COLO668 (cell line): ENCODE results near the gene UCP2.

Source experiments
- DNase-seq: peaks from one replicate; lab custom pipeline; 2025; ENCODE audit not compliant: unreplicated experiment; lab: John Stamatoyannopoulos, UW

The UCP2 gene

GRCh38 chr11:74010306-74011300, 28.0 kb upstream of the UCP2 start:
- DNase-seq, result no peak

GRCh38 chr11:74009675-74010305, 27.1 kb upstream of the UCP2 start:
- DNase-seq, result no peak

GRCh38 chr11:74009230-74009547, 26.5 kb upstream of the UCP2 start:
- DNase-seq, result no peak

- no peak for DNase-seq
These were observed 26.0 kb upstream of the UCP2 start, which contains the start of gene UCP3 for GRCh38 chr11:74008373-74009229. Gene UCP3, minus strand, starts transcription at chr11:74009085. Its CDS starts 2,043 bp downstream, at chr11:74007042.

- no peak for DNase-seq
These were observed 25.2 kb upstream of the UCP2 start for GRCh38 chr11:74007691-74008372.

- DNase-seq, result no peak
These were observed 24.2 kb upstream of the UCP2 start for GRCh38 chr11:74006743-74007304.

GRCh38 chr11:74005721-74006517, 23.3 kb upstream of the UCP2 start:
- DNase-seq, result no peak

GRCh38 chr11:74004759-74005615, 22.3 kb upstream of the UCP2 start:
- DNase-seq, result no peak

GRCh38 chr11:74004046-74004695, 21.5 kb upstream of the UCP2 start:
- DNase-seq, result no peak

GRCh38 chr11:74002832-74003231, 20.2 kb upstream of the UCP2 start:
- DNase-seq, result no peak

- no peak for DNase-seq
These were observed 19.2 kb upstream of the UCP2 start for GRCh38 chr11:74001822-74002286.

- no peak for DNase-seq
These were observed 17.9 kb upstream of the UCP2 start for GRCh38 chr11:74000307-74001133.

GRCh38 chr11:73999581-74000306, 17.1 kb upstream of the UCP2 start:
- DNase-seq, result peak; percentile 74

GRCh38 chr11:73998846-73999575, 16.4 kb upstream of the UCP2 start:
- DNase-seq, result no peak

GRCh38 chr11:73997120-73997770, 14.6 kb upstream of the UCP2 start:
- no peak for DNase-seq
